ENCODE data around the gene OOSP3. TPM values are rescaled to one million over a fixed set of nuclear protein-coding genes. Genes with fewer than 3 reads are reported as not detected.

Gene OOSP3
- total RNA-seq, 1 experiment from 2014 or later, result not detected

GRCh38 chr11:59938132-59938531 is 59.5 kb downstream of the OOSP3 start, which contains the start of gene OOSP1:
TSS of gene OOSP1 (plus strand) at chr11:59938432. CDS start at chr11:59938455, 23 bp downstream.
- TF ChIP-seq EZH2 (IDR thresholded peaks at IDR 0.05; ENCODE audit: borderline replicate concordance, low read depth, low read length, poor library complexity, severe bottlenecking) (no peak), CTCF (conservative IDR thresholded peaks at IDR 0.05; ENCODE audit: low read depth, low read length) (no peak)
- no peaks in the 10 kb centered on the region for H3K9me3 ChIP-seq (ENCODE audit: low read depth, low read length, poor library complexity, severe bottlenecking)
- no peak within 1 kb of the TSS for H3K27ac ChIP-seq (ENCODE audit: low read depth, low read length, poor library complexity, severe bottlenecking)
- DNase-seq (ENCODE audit: low spot score), result no peak
- H3K4me1 ChIP-seq (ENCODE audit: insufficient read depth, low read length, poor library complexity, severe bottlenecking), result no peaks in the 10 kb centered on the region
- H3K27me3 ChIP-seq (replicated peaks; ENCODE audit: insufficient read depth, low read depth, low read length, poor library complexity), result peaks cover 67% of the 10 kb centered on the region
- BruUV-seq (replicated peaks), result no TSS peak
- no peaks in the 10 kb centered on the region for H3K36me3 ChIP-seq (ENCODE audit: insufficient read depth, low read length, poor library complexity, severe bottlenecking)
- POLR2A ChIA-PET (ENCODE audit: low non-redundant PET), result no interaction called here
- no peak within 1 kb of the TSS for H3K4me3 ChIP-seq (ENCODE audit: low read depth, low read length, poor library complexity, severe bottlenecking)
- intact Hi-C loops (cut with micrococcal nuclease; ENCODE audit: unreplicated experiment), result no loop called here
- CTCF ChIA-PET, result no interaction called here

GRCh38 chr11:59938718-59939117 is 60.1 kb downstream of the OOSP3 start:
- POLR2A ChIA-PET (ENCODE audit: low non-redundant PET), result no interaction called here
- H3K4me1 ChIP-seq (ENCODE audit: insufficient read depth, low read length, poor library complexity, severe bottlenecking), result no peaks in the 10 kb centered on the region
- intact Hi-C loops (cut with micrococcal nuclease; ENCODE audit: unreplicated experiment), result no loop called here
- no peaks in the 10 kb centered on the region for H3K36me3 ChIP-seq (ENCODE audit: insufficient read depth, low read length, poor library complexity, severe bottlenecking)
- CTCF ChIA-PET, result no interaction called here
- no peak for DNase-seq (ENCODE audit: low spot score)
- H3K27me3 ChIP-seq (replicated peaks; ENCODE audit: insufficient read depth, low read depth, low read length, poor library complexity), result peaks cover 73% of the 10 kb centered on the region
- no peaks in the 10 kb centered on the region for H3K9me3 ChIP-seq (ENCODE audit: low read depth, low read length, poor library complexity, severe bottlenecking)
- no peak overlapping the region for H3K27ac ChIP-seq (ENCODE audit: low read depth, low read length, poor library complexity, severe bottlenecking)
- H3K4me3 ChIP-seq (ENCODE audit: low read depth, low read length, poor library complexity, severe bottlenecking), result no peak overlapping the region
- TF ChIP-seq EZH2 (IDR thresholded peaks at IDR 0.05; ENCODE audit: borderline replicate concordance, low read depth, low read length, poor library complexity, severe bottlenecking) (no peak), CTCF (conservative IDR thresholded peaks at IDR 0.05; ENCODE audit: low read depth, low read length) (no peak)
- no TSS peak for BruUV-seq (replicated peaks)

- intact Hi-C loops (cut with micrococcal nuclease; ENCODE audit: unreplicated experiment), result no loop called here
- no peaks in the 10 kb centered on the region for H3K9me3 ChIP-seq (ENCODE audit: low read depth, low read length, poor library complexity, severe bottlenecking)
- DNase-seq (ENCODE audit: low spot score), result no peak
- ChIA-PET POLR2A (ENCODE audit: low non-redundant PET) (no interaction called here), CTCF (no interaction called here)
- H3K4me1 ChIP-seq (ENCODE audit: insufficient read depth, low read length, poor library complexity, severe bottlenecking), result no peaks in the 10 kb centered on the region
- TF ChIP-seq CTCF (conservative IDR thresholded peaks at IDR 0.05; ENCODE audit: low read depth, low read length) (no peak), EZH2 (IDR thresholded peaks at IDR 0.05; ENCODE audit: borderline replicate concordance, low read depth, low read length, poor library complexity, severe bottlenecking) (no peak)
- H3K27ac ChIP-seq (ENCODE audit: low read depth, low read length, poor library complexity, severe bottlenecking), result no peak overlapping the region
- peaks cover 74% of the 10 kb centered on the region for H3K27me3 ChIP-seq (replicated peaks; ENCODE audit: insufficient read depth, low read depth, low read length, poor library complexity)
- H3K36me3 ChIP-seq (ENCODE audit: insufficient read depth, low read length, poor library complexity, severe bottlenecking), result no peaks in the 10 kb centered on the region
- H3K4me3 ChIP-seq (ENCODE audit: low read depth, low read length, poor library complexity, severe bottlenecking), result no peak overlapping the region
- no TSS peak for BruUV-seq (replicated peaks)
These were observed 60.9 kb downstream of the OOSP3 start for GRCh38 chr11:59939482-59939881.

All from A673 (cell line).